C4-2B (cell line): ENCODE data around the gene ESRRB.
A peak's percentile ranks its signal among the peaks of the same experiment; 100 is the strongest.

Experiments used
- H3K27ac ChIP-seq: fragments of 450-650 bp; 2 replicates; pipeline ENCODE4 v1.5.1; 2017
- ZFX ChIP-seq: fragments of 450-650 bp; IDR thresholded peaks from 2 replicates; pipeline ENCODE4 v1.6.1; 2017
- TF ChIP-seq, protein P1 (sequence below): fragments of 450-650 bp; conservative IDR thresholded peaks from 2 replicates; pipeline ENCODE4 v1.5.1; 2017; ENCODE audit warnings: mild to moderate bottlenecking

ESRRB gene

DNA sequence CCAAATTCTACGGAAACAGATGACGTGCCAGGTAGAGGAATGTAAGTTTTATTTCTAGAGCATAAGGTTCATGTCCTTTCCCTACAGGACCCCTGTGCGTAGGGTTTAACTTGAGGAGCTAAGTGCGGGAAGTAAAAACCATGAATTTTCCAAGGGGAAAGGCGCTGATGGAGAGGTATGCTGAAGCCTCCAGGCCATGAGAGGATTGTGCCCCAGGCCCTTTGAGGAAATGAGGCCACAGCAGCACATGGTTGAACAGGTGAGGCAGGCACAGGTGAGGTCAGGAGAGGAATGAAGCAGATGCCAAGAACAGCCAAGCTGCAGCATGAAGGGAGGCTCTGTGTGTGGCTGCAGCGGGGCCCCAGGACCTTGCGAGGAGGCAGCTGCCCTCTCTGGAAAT lies 14.7 kb downstream of the ESRRB start:
- TF ChIP-seq, protein P1, sequence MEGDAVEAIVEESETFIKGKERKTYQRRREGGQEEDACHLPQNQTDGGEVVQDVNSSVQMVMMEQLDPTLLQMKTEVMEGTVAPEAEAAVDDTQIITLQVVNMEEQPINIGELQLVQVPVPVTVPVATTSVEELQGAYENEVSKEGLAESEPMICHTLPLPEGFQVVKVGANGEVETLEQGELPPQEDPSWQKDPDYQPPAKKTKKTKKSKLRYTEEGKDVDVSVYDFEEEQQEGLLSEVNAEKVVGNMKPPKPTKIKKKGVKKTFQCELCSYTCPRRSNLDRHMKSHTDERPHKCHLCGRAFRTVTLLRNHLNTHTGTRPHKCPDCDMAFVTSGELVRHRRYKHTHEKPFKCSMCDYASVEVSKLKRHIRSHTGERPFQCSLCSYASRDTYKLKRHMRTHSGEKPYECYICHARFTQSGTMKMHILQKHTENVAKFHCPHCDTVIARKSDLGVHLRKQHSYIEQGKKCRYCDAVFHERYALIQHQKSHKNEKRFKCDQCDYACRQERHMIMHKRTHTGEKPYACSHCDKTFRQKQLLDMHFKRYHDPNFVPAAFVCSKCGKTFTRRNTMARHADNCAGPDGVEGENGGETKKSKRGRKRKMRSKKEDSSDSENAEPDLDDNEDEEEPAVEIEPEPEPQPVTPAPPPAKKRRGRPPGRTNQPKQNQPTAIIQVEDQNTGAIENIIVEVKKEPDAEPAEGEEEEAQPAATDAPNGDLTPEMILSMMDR = no peak
- TF ChIP-seq ZFX = no peak
- no peak overlapping the region for H3K27ac ChIP-seq

DNA sequence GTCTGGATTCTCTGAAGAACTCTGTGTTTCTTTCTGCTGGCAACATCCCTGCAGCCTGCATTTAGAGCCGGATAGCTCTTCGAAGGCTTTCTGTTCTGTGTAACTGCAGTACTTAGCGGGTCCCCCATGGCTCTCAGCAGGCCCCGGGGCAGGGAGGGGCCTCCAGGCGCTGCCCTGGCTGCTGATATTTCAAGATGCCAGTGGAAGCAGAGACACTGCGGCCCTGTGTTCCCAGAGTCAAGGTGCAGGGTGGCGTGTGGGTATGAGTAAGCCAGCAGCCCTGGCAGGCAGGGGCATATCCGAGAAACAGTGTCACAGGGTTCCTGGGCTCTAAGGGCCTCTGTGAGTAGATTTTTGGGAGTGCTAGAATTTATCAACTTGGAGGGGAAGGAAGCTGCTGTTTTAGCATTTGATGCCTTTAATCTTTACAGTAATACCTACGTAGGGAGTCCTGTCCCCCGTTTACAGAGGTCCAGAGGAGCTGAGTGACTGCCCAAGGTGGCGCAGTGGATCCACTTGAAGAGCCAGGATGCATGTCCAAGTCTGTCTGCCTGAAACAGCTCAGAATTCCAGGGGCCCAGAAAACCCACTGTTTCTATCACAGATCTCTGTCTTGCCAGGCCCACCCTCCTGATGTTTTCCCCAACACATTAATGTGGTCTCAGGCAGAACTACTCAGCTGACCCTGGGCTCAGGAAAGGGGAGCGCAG lies 16.2 kb downstream of the ESRRB start:
- no peak overlapping the region for H3K27ac ChIP-seq
- no peak for TF ChIP-seq ZFX
- TF ChIP-seq, protein P1 = no peak

DNA sequence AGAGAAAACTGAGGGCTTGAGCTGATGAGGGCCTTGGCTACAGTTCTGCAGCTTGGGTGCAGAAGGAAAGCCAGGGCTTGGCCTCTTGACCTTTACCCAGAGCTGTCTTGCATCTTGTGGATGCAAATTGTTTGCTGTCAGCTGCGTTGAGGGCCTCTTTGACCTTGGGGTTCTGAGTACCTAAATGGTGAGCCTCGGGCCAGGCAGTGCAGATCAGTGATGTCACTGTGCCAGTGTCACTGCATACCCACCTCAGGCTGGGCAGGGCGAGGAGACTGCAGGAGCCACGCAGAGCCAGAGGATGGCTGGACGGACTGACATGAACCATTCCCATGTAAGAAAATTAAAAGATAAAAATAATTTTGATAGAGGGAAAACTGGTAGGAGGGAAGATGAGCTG lies 18.6 kb downstream of the ESRRB start:
- no peak for TF ChIP-seq ZFX
- TF ChIP-seq, protein P1 = no peak
- H3K27ac ChIP-seq = no peak overlapping the region

DNA sequence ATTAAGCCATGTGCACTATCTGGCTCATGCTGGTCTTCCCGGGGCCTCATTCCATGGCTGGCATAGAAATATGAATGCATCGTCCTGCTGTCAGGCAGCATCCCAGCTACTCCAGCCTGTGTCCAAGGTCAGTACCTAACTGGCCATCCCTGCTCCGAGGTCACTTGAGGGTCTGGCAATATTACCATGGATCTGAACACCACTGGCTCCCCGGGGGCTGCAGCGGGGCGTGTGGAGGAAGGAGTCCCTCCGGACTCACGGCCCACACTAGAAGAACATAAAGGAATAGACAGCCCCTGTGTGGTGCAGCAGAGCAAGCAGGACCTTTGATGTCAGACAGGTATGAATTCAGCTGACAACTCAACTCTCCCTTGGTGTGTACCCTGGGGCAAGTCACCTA lies 19.2 kb downstream of the ESRRB start:
- H3K27ac ChIP-seq = no peak overlapping the region
- no peak for TF ChIP-seq ZFX
- TF ChIP-seq, protein P1 = no peak

DNA sequence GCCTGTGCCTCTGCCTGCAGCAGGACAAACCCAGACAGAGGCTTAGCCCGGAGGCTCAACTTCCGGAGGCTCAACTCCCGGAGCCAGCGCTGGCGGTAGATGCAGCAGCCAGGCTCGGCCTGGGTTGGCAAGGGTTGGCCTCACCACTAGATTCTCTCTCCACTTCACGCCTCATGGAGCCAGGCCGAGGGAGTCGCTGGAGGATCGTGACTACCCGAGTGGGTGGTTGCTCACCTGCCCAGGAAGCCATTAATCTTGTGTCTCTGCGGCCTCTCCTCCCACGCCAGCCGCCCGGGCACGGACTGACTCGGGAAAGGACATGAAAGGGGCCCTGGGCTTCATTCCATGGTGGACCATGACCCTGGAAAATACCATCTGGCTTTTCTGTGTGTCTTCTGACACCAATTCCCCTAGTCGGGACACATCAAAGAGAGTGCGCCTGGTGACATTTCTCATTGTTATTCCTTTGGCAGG lies 20.8 kb downstream of the ESRRB start:
- TF ChIP-seq, protein P1 = no peak
- no peak for TF ChIP-seq ZFX
- peak overlapping the region; percentile 5; the same call in 1 of the 2 replicates for H3K27ac ChIP-seq

DNA sequence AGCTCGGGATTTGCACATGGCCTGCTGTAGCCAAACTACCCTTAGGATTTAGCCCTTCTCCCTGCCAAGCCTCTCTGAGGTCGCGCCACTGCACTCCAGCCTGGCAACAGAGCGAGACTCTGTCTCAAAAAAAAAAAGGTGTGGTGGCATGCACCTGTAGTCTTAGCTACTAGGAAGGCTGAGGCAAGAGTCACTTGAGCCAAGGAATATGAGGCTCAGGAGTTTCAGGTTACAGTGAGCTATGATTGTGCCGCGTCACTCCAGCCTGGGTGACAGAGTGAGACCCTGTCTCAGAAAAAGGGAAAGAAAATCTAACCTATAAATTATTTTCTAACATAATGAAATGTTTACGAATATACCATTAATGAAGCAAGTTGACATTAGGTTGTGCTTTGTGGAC lies 29.7 kb downstream of the ESRRB start:
- TF ChIP-seq, protein P1 = no peak
- TF ChIP-seq ZFX = no peak
- H3K27ac ChIP-seq = no peak overlapping the region

DNA sequence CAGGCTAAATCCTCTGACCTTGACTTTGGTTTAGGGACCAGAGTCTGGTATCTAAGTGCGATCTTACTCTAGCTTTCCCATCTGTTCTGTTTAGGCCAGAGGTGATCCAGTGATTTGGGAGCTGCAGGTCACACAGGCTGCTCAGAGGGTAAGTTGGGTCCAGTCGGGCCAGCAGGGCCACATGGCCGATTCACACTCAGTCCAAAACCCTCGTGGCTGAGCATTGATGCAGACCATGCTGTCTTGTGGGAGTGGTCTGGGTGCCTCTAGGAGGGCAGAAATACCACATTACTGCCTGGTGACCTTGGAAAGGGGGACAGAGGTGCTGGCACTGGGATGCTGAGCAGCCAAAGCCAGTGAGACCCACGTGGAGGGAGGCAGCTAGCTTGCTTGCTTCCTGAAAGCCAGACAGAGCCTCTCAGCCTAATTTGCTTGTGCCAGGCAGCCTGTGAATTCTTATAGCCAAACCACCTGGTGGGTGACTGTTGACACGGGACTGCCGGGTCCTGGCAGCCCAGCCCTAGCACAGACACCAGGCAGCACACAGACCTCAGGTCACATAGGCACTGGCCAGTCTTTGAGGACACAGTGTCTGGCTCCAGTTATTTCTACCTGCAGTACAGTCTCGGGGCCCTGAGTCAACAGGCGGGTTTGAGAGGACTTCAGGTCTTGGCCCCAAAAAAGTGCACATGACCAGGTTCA lies 31.7 kb downstream of the ESRRB start:
- no peak overlapping the region for H3K27ac ChIP-seq
- no peak for TF ChIP-seq ZFX
- TF ChIP-seq, protein P1 = no peak
